Subcutaneous abdominal adipose tissue (tissue), 5 donors: ENCODE data around the gene COMMD1.

Experiments used
- H3K27ac ChIP-seq: one replicate; pipeline ENCODE4 v1.7.0; 2013; ENCODE audit warnings: low read depth, mild to moderate bottlenecking, inconsistent platforms, low read length, moderate library complexity
- H3K27me3 ChIP-seq, 5 donors: one replicate each; pipeline ENCODE4 v1.7.0; 2013; ENCODE audit warnings: low read length in 5 of 5, inconsistent platforms in 1 of 5; ENCODE audit not compliant: control insufficient read depth in 5 of 5, insufficient read depth in 4 of 5
- H3K36me3 ChIP-seq, 5 donors: one replicate each; pipeline ENCODE4 v1.7.0; 2013; ENCODE audit warnings: low read length in 5 of 5; ENCODE audit not compliant: control insufficient read depth in 5 of 5, insufficient read depth in 5 of 5
- H3K4me1 ChIP-seq, 5 donors: one replicate each; pipeline ENCODE4 v1.7.0; 2013; ENCODE audit warnings: low read length in 5 of 5, mild to moderate bottlenecking in 3 of 5, moderate library complexity in 1 of 5; ENCODE audit not compliant: control insufficient read depth in 5 of 5, insufficient read depth in 5 of 5
- H3K4me3 ChIP-seq, 5 donors: one replicate each; pipeline ENCODE4 v1.7.0; 2013; ENCODE audit warnings: low read length in 5 of 5, low read depth in 1 of 5
- H3K9ac ChIP-seq, 5 donors: one replicate each; pipeline ENCODE4 v1.7.0; 2013; ENCODE audit warnings: low read length in 5 of 5, mild to moderate bottlenecking in 4 of 5, moderate library complexity in 3 of 5
- H3K9me3 ChIP-seq, 5 donors: one replicate each; pipeline ENCODE4 v1.7.0; 2013; ENCODE audit warnings: low read length in 5 of 5; ENCODE audit not compliant: control insufficient read depth in 5 of 5
- donor health status: healthy.
- donor health status: healthy.
- donor health status: healthy.
- donor health status: healthy.
- donor health status: healthy.

The COMMD1 gene

DNA sequence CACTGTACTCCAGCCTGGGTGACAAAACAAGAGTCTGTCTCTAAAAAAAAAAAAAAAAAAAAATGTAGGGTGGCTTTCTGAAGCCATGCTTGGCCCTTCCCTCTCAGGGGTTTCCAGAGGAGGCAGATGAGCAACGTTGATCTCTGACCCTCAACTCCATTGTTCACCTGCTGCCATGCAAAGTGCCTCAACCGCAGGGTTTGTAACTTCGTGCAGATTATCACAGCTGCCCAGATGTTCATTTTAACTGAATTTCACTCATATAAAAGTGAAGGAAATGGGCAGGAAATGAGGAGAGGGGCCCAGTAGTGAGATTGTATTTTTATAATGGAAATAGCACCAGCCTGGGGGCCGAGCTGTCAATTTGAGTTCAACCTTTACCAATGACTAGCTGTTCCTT, 275.5 kb downstream of the COMMD1 start:
- Histone ChIP-seq H3K27me3 (no peaks in the 10 kb centered on the region), H3K4me3 (no peak overlapping the region), H3K4me1 (peaks cover 0 to 16% (median 14%) of the 10 kb centered on the region in 5 donors), H3K9ac (no peak overlapping the region), H3K9me3 (no peaks in the 10 kb centered on the region), H3K27ac (no peak overlapping the region), H3K36me3 (no peaks in the 10 kb centered on the region)

DNA sequence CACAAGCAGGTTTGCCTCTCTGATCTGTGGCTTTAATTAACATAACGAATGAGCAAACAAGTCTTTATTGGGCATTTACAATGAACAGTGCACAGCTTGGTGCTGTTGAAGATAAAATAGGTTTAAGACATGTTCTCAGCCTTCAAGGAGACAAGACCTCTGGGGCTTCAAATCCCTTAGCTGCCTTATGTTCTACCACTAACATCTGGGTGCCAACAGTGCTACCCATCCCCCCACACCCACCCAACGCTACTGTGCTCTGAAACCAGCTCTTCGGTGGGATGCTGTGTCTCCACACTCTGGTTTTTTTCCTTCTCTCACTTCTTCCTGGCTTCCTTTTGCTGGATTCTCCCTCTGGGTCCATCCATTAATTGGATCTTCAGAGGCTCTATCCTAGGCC, 276.4 kb downstream of the COMMD1 start:
- Histone ChIP-seq H3K27me3 (no peaks in the 10 kb centered on the region), H3K27ac (no peak overlapping the region), H3K9me3 (no peaks in the 10 kb centered on the region), H3K4me3 (no peak overlapping the region), H3K36me3 (no peaks in the 10 kb centered on the region), H3K9ac (no peak overlapping the region), H3K4me1 (peaks cover 0 to 22% (median 17%) of the 10 kb centered on the region in 5 donors)

DNA sequence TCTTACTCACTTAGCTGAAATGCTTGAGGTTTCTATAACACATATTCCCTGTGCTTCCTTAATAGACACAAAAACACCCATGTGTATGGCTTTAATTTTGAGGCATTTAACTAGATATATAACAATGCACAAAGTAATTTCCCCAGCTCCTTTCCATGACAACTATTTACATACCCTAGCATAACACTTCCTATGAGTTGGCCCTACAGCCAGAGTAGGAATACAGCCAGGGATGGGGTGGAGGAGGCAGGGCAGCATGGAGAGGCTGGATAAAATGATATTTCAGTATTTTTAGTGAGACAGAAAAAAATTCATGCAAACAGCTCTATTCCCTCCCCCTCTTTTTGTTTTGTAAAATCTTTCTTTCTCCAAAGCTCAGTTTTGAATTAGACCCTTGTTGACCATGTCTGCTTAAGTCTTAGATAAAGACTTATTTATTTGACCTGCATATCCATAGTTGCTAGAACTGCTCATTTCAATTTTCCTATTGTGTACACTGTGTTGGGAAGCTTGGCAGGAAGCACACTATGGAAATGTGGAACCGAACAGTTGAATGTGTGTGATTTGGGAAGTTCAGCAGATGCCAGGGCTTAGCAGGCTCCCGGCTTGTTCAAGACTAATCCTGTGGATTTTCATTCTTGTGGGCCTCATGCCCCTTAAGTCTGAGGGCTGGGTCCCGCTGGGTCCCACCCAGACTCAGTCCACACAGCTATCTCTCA, 279.2 kb downstream of the COMMD1 start:
- Histone ChIP-seq H3K9ac (no peak overlapping the region), H3K9me3 (no peaks in the 10 kb centered on the region), H3K27me3 (no peaks in the 10 kb centered on the region), H3K27ac (no peak overlapping the region), H3K36me3 (no peaks in the 10 kb centered on the region), H3K4me3 (no peak overlapping the region), H3K4me1 (peaks cover 0 to 24% (median 14%) of the 10 kb centered on the region in 5 donors)
